DMS79 (cell line): Measurements from ENCODE around the gene ILK.
A peak's percentile ranks its signal among the peaks of the same experiment; 100 is the strongest.

ENCODE experiments used
- DNase-seq: peaks from one replicate; lab custom pipeline; 2025; lab: John Stamatoyannopoulos, UW

Gene ILK

GRCh38 chr11:6574816-6575715 is 28.5 kb upstream of the ILK start:
- no peak for DNase-seq

GRCh38 chr11:6576471-6577373 is 26.9 kb upstream of the ILK start:
- DNase-seq = peak; percentile 63

- no peak for DNase-seq
Measured at GRCh38 chr11:6578134-6578533, 25.4 kb upstream of the ILK start.

DNA sequence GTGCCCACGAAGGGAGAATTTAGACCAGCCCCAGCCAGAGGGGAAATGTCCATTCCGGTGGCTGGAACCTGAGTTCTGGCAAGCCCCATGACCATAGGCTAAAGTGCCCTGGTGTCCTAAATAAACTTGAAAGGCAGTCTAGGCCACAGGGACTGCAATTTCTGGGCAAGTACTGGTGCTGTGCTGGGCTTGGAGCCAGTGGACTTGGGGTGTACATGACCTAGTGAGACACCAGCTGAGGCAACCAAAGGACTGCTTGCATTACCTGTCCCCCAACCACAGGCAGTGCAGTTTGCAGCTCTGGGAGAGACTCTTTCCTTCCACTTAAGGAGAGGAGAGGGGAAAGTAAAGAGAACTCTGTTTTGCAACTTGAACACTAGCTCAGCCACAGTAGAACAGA is 23.9 kb upstream of the ILK start:
- no peak for DNase-seq

- DNase-seq = no peak
Measured at GRCh38 chr11:6583584-6583983, 20.0 kb upstream of the ILK start.

GRCh38 chr11:6584528-6584927 is 19.0 kb upstream of the ILK start:
- no peak for DNase-seq

- no peak for DNase-seq
Measured at GRCh38 chr11:6586434-6587359, 16.9 kb upstream of the ILK start.

DNA sequence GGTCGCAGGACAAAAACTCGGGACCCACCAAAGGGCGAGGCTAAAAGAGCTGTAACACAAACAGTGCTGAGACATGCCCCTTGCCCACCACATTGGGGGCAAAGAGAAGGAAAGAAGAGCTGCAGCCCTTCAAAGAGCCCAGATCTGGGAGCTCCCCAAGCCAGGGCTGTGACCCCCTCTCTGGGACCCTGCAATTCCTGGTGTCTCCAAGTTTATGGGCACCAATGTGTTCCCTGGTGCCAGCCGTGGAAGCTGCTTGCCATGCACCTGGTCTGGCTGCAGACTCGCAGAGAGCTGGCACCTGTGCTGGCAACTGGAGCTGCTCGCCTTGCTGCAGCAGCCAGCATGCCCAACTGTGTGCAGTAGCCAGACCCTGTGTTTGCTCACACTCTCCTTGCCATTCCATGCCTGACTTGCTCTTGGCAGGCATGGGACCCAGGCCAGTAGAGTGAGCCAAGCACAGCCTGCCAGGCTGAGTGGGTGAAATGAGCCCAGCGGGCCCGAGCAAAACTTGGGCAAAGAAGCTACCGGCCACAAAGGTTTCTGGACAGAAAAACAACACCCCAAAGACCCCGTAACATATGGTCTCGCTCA is 16.1 kb upstream of the ILK start:
- peak; percentile 61 for DNase-seq

GRCh38 chr11:6588018-6588417 is 15.6 kb upstream of the ILK start:
- DNase-seq = no peak

- no peak for DNase-seq
Measured at GRCh38 chr11:6594142-6594768, 9.3 kb upstream of the ILK start.

DNA sequence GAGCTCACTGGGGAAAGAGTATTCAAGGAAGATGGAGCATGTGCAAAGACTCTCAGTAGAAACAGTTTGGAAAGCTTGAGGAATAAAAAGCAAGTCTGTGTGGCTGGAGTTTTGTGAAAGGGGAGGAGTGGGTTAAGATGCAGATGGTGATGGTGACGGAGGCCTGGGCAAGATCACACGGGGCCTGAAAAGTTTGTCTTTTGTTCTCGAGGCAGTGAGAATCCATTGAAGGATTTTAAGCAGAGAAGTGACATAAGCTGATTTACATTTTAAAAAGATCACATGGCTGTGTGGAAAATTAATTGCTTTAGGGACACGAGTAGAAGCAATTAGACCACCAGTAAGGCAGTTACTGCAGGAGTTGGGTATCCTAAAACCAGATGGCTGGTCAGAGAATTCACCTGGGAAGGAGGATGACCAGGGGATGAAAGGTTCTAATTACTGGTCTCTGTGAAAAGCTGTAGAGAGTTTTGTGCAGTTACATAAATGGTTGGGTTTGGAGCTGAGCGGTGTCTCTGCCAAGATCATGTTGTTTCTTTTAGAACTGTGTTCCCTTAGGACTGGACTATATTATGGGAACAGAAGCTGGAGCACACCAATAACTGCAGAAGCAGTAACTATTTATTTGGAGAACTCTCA is 7.2 kb upstream of the ILK start:
- no peak for DNase-seq

- DNase-seq = no peak
Measured at GRCh38 chr11:6598555-6598954, 5.0 kb upstream of the ILK start.

GRCh38 chr11:6599449-6599848 is 4.1 kb upstream of the ILK start:
- no peak for DNase-seq

GRCh38 chr11:6599881-6600390 is 3.6 kb upstream of the ILK start:
- DNase-seq = no peak

DNA sequence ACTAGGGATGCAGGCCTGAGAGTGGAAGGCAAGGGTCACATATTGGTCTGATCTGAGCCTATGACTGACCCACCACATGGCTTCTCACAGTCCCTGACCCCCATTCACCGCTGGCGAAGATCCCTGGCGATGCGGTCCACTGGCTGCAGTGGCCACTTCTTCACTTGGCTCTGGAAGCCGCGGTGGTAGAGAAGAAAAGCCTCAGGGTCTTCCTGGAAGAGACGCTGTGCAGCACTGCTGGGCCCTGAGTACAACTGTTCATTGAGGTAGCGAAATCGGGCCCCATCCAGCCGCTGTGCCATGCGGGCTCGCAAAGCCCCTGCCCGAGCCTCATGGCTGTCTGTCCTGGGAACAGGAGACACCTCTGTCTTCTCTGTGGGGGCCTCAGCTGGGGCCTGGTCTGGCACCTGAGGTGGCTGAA is 2.5 kb upstream of the ILK start:
- no peak for DNase-seq

GRCh38 chr11:6602096-6602940 is 1.3 kb upstream of the ILK start:
- DNase-seq = no peak

- DNase-seq = no peak
Measured at GRCh38 chr11:6604081-6604626, 580 bp downstream of the ILK start.

GRCh38 chr11:6604790-6605189 is 1.2 kb downstream of the ILK start:
- no peak for DNase-seq
